HCT116 (cell line): ENCODE results near the gene ANKFN1. TPM values are rescaled to one million over a fixed set of nuclear protein-coding genes. Genes with fewer than 3 reads are reported as not detected.

ENCODE experiments used
- ATAC-seq: fragments of 200-7000 bp; cut with Tn5 transposase; 2 replicates; pipeline ENCODE4 v1.9.1; 2020; ENCODE audit warnings: mild to moderate bottlenecking, moderate library complexity
- BruUV-seq: library from RNA; stranded (reverse); fragments of 400-500 nt; replicated peaks from 2 replicates; lab custom pipeline; 2021; lab: Mats Ljungman, UMichigan
- CTCF ChIA-PET: fragments of 300-600 bp; sonication (Branson Sonifier 250); formaldehyde crosslinking; loops from one replicate; lab custom pipeline; 2021; ENCODE audit warnings: antibody characterized with exemption; lab: Charles Lee
- POLR2A ChIA-PET: fragments of 300-600, 350-600 bp; sonication (Branson Sonifier 250); formaldehyde crosslinking; loops from one replicate; lab custom pipeline; 2021; ENCODE audit warnings: antibody characterized with exemption; lab: Charles Lee
- RAD21 ChIA-PET, 2 experiments: fragments of 300-600 bp; sonication (Branson Sonifier 250); formaldehyde crosslinking; loops; one replicate each; lab custom pipeline; 2023; ENCODE audit warnings: low total read pairs in 2 of 2; ENCODE audit not compliant: uncharacterized antibody in 2 of 2, unreplicated experiment in 2 of 2, low non-redundant PET in 1 of 2; lab: Charles Lee
- DNase-seq: peaks from one replicate; pipeline ENCODE4 v3.0.0-alpha.2; 2010; ENCODE audit warnings: low read depth, low spot score
- H2AFZ ChIP-seq: fragments of 200-600 bp; shearing (Covaris generic), sonication (generic); 2 replicates; pipeline ENCODE4 v1.6.1; 2017; ENCODE audit warnings: low read depth, mixed run types, mixed read lengths, antibody characterized with exemption, low read length; ENCODE audit not compliant: poor library complexity, severe bottlenecking
- H3K27ac ChIP-seq: 2 replicates; pipeline ENCODE4 v1.5.1; 2012; ENCODE audit warnings: low read depth, low read length
- H3K27me3 ChIP-seq: fragments of 200-600 bp; sonication (generic); 2 replicates; pipeline ENCODE4 v1.6.1; 2016; ENCODE audit warnings: mixed run types, low read length, mixed read lengths; ENCODE audit not compliant: insufficient read depth
- H3K36me3 ChIP-seq, 2 experiments: fragments of 200-500 bp in 1 of 2; fragments of 200-600 bp in 1 of 2; sonication (Bioruptor generic) in 1 of 2; sonication (generic) in 1 of 2; 2 replicates each; pipeline versions ENCODE4 v1.5.1 to v1.6.1; 2014 to 2016; ENCODE audit warnings: low read length in 2 of 2, inconsistent platforms in 1 of 2, mixed read lengths in 1 of 2, mixed run types in 1 of 2; ENCODE audit not compliant: insufficient read depth in 2 of 2, control insufficient read depth in 1 of 2
- H3K4me1 ChIP-seq, 2 experiments: fragments of 200-600 bp in 1 of 2; sonication (generic) in 1 of 2; 2 replicates each; pipeline versions ENCODE4 v1.5.1 to v1.6.1; 2012 to 2017; ENCODE audit warnings: low read length in 2 of 2, inconsistent platforms in 1 of 2, mild to moderate bottlenecking in 1 of 2, mixed read lengths in 1 of 2, mixed run types in 1 of 2, moderate library complexity in 1 of 2; ENCODE audit not compliant: insufficient read depth in 2 of 2, control insufficient read depth in 1 of 2
- H3K4me2 ChIP-seq: fragments of 200-600 bp; sonication (generic); 2 replicates; pipeline ENCODE4 v1.6.1; 2017; ENCODE audit warnings: mixed run types, low read length, mixed read lengths
- H3K4me3 ChIP-seq, 2 experiments: fragments of 200-600 bp in 1 of 2; sonication (generic) in 1 of 2; replicated peaks in 1 of 2; 2 replicates each; pipeline ENCODE4 v1.5.1; 2011 to 2016; ENCODE audit warnings: low read length in 2 of 2, control low read depth in 1 of 2, low read depth in 1 of 2, mild to moderate bottlenecking in 1 of 2, mixed read lengths in 1 of 2, mixed run types in 1 of 2
- H3K79me2 ChIP-seq: fragments of 200-600 bp; sonication (generic); 2 replicates; pipeline ENCODE4 v1.6.1; 2017; ENCODE audit warnings: mild to moderate bottlenecking, mixed run types, low read length, moderate library complexity, mixed read lengths; ENCODE audit not compliant: insufficient read depth
- H3K9ac ChIP-seq: fragments of 200-600 bp; sonication (generic); 2 replicates; pipeline ENCODE4 v1.6.1; 2016; ENCODE audit warnings: low read length, mixed read lengths
- H3K9me2 ChIP-seq: fragments of 200-600 bp; sonication (generic), shearing (Covaris generic); 2 replicates; pipeline ENCODE4 v1.6.1; 2017; ENCODE audit warnings: mixed run types, mild to moderate bottlenecking, moderate library complexity; ENCODE audit not compliant: insufficient read depth
- H3K9me3 ChIP-seq, 2 experiments: fragments of 200-500 bp in 1 of 2; fragments of 200-600 bp in 1 of 2; sonication (Bioruptor generic) in 1 of 2; sonication (generic) in 1 of 2; 2 replicates each; pipeline ENCODE4 v1.6.1; 2014 to 2017; ENCODE audit warnings: low read length in 2 of 2, mixed read lengths in 2 of 2, inconsistent platforms in 1 of 2, low read depth in 1 of 2, mild to moderate bottlenecking in 1 of 2, mixed run types in 1 of 2, moderate library complexity in 1 of 2; ENCODE audit not compliant: control insufficient read depth in 1 of 2, insufficient read depth in 1 of 2
- H4K20me1 ChIP-seq: fragments of 200-600 bp; sonication (generic), shearing (Covaris generic); 2 replicates; pipeline ENCODE4 v1.6.1; 2017; ENCODE audit warnings: mixed run types, mild to moderate bottlenecking, moderate library complexity; ENCODE audit not compliant: insufficient read depth
- CBX3 ChIP-seq: IDR thresholded peaks from 2 replicates; pipeline ENCODE4 v1.6.1; 2012; ENCODE audit warnings: low read depth
- ELF1 ChIP-seq: IDR thresholded peaks from 2 replicates; pipeline ENCODE4 v1.6.1; 2012; ENCODE audit warnings: low read depth, borderline replicate concordance
- EZH2 ChIP-seq: fragments of 200-600 bp; sonication (generic); IDR thresholded peaks from 2 replicates; pipeline ENCODE4 v1.6.1; 2017; ENCODE audit warnings: antibody characterized with exemption, mixed run types
- POLR2AphosphoS5 ChIP-seq: IDR thresholded peaks from 2 replicates; pipeline ENCODE4 v1.6.1; 2011; ENCODE audit warnings: mild to moderate bottlenecking, low read depth, low read length, moderate library complexity
- RAD21 ChIP-seq: IDR thresholded peaks from 2 replicates; pipeline ENCODE4 v1.6.1; 2012; ENCODE audit warnings: low read depth, mild to moderate bottlenecking
- YY1 ChIP-seq: IDR thresholded peaks from 2 replicates; pipeline ENCODE4 v1.6.1; 2011; ENCODE audit warnings: low read length, low read depth, moderate library complexity, mild to moderate bottlenecking; ENCODE audit not compliant: insufficient replicate concordance; ENCODE audit errors: extremely low read depth
- ZFX ChIP-seq: fragments of 450-650 bp; IDR thresholded peaks from 2 replicates; pipeline ENCODE4 v1.6.1; 2017
- ZNF274 ChIP-seq: fragments of 200-500 bp; sonication (Bioruptor generic); IDR thresholded peaks from 2 replicates; pipeline ENCODE4 v1.6.1; 2014; ENCODE audit warnings: mild to moderate bottlenecking, low read depth, low read length, inconsistent platforms
- intact Hi-C: fragments of 100-400 bp; cut with micrococcal nuclease; formaldehyde crosslinking; loops from 2 replicates; pipeline ENCODE4 v1.10.0; 2022
- total RNA-seq: library from RNA; stranded (reverse); gene quantifications from one replicate; pipeline ENCODE4 v1.2.1, GENCODE V29; 2021; ENCODE audit not compliant: unreplicated experiment

Gene ANKFN1
- total RNA-seq, 1 experiment from 2014 or later: 1.1 TPM

GRCh38 chr17:56320443-56320842 is 167.2 kb downstream of the ANKFN1 start:
- no peaks in the 10 kb centered on the region for H3K36me3 ChIP-seq
- no peaks in the 10 kb centered on the region for H3K9me3 ChIP-seq
- no peak for DNase-seq
- peaks cover 33% of the 10 kb centered on the region for H3K27me3 ChIP-seq
- H3K4me3 ChIP-seq: no peak overlapping the region
- no peaks in the 10 kb centered on the region for H4K20me1 ChIP-seq
- H3K27ac ChIP-seq: no peak overlapping the region
- intact Hi-C loops: no loop called here
- ChIA-PET CTCF (interaction anchor here (0.8 to 2.2 kb wide), 5 partner anchors 47 to 550 kb away, joined by 3 to 9 read pairs (median 4); no protein-coding TSS in a partner anchor), RAD21 (no interaction called here), POLR2A (no interaction called here)
- H2AFZ ChIP-seq: no peak overlapping the region
- no peak overlapping the region for H3K9ac ChIP-seq
- H3K4me1 ChIP-seq: no peaks in the 10 kb centered on the region
- BruUV-seq: no TSS peak
- ATAC-seq: no peak
- TF ChIP-seq RAD21 (no peak), ZFX (no peak), EZH2 (no peak), POLR2AphosphoS5 (no peak)
- no peak overlapping the region for H3K4me2 ChIP-seq
- H3K79me2 ChIP-seq: no peaks in the 10 kb centered on the region
- no peaks in the 10 kb centered on the region for H3K9me2 ChIP-seq

- POLR2A ChIA-PET: no interaction called here
These were observed 169.7 kb downstream of the ANKFN1 start for GRCh38 chr17:56322991-56323390.

More at GRCh38 chr17:56322991-56323390, 169.7 kb downstream of the ANKFN1 start:
- no peak overlapping the region for H3K4me3 ChIP-seq
- no TSS peak for BruUV-seq
- intact Hi-C loops: no loop called here
- no peaks in the 10 kb centered on the region for H3K9me3 ChIP-seq
- peaks cover 28% of the 10 kb centered on the region for H3K27me3 ChIP-seq
- no peak overlapping the region for H2AFZ ChIP-seq
- H3K36me3 ChIP-seq: no peaks in the 10 kb centered on the region
- no peaks in the 10 kb centered on the region for H4K20me1 ChIP-seq
- TF ChIP-seq ELF1: no peak
- TF ChIP-seq RAD21: no peak
- TF ChIP-seq ZNF274: no peak
- no peak for TF ChIP-seq CBX3
- TF ChIP-seq YY1: no peak
- no peak overlapping the region for H3K27ac ChIP-seq
- ChIA-PET RAD21 (no interaction called here), CTCF (no interaction called here)
- DNase-seq: no peak
- H3K9ac ChIP-seq: no peak overlapping the region
- H3K4me1 ChIP-seq: no peaks in the 10 kb centered on the region
- H3K79me2 ChIP-seq: no peaks in the 10 kb centered on the region
- ATAC-seq: no peak
- no peak overlapping the region for H3K4me2 ChIP-seq
- no peaks in the 10 kb centered on the region for H3K9me2 ChIP-seq
